ENCODE results near the gene SLC38A3. TPM values are rescaled to one million over a fixed set of nuclear protein-coding genes. Genes with fewer than 3 reads are reported as not detected.

Gene SLC38A3
- total RNA-seq = 21.4 TPM

GRCh38 chr3:50204804-50205412 is at the start of gene SLC38A3:
SLC38A3 (plus strand) TSS chr3:50205271; CDS start chr3:50214200, 8,929 bp downstream.

GRCh38 chr3:50190936-50191660 is 14.0 kb upstream of the SLC38A3 start, which contains the start of gene GNAT1:
GNAT1 (plus strand) TSS chr3:50191610; CDS start chr3:50191726, 116 bp downstream.

GRCh38 chr3:50235716-50236483 is 30.8 kb downstream of the SLC38A3 start, which contains the start of gene GNAI2:
GNAI2 (plus strand) TSS chr3:50236204; CDS start chr3:50236336, 132 bp downstream.

GRCh38 chr3:50268703-50269451 is 63.8 kb downstream of the SLC38A3 start, which contains the start of gene SEMA3B:
SEMA3B (plus strand) TSS chr3:50269147; CDS start chr3:50269241, 94 bp downstream.

Other genes with a start within 250 kb of the SLC38A3 start
- gene RBM5, start 116.4 kb upstream of the SLC38A3 start, total RNA-seq = 451 TPM
- gene SEMA3F, start 49.9 kb upstream of the SLC38A3 start, total RNA-seq = 60.7 TPM
- gene GNAT1, start 13.7 kb upstream of the SLC38A3 start, total RNA-seq = 66.7 TPM
- gene GNAI2, start 30.9 kb downstream of the SLC38A3 start, total RNA-seq = 125 TPM
- gene SEMA3B, start 63.9 kb downstream of the SLC38A3 start, total RNA-seq = 107 TPM
- 1.4 TPM for gene LSMEM2, start 73.8 kb downstream of the SLC38A3 start, total RNA-seq
- 19.8 TPM for gene IFRD2, start 87.2 kb downstream of the SLC38A3 start, total RNA-seq
- 3.9 TPM for gene HYAL3, start 94.1 kb downstream of the SLC38A3 start, total RNA-seq
- gene NAA80, start 94.1 kb downstream of the SLC38A3 start, total RNA-seq = 5.5 TPM
- 1.1 TPM for gene HYAL1, start 98.3 kb downstream of the SLC38A3 start, total RNA-seq
- gene HYAL2, start 117.5 kb downstream of the SLC38A3 start, total RNA-seq = 71.0 TPM
- 31.8 TPM for gene TUSC2, start 123.0 kb downstream of the SLC38A3 start, total RNA-seq
- gene RASSF1, start 135.6 kb downstream of the SLC38A3 start, total RNA-seq = 37.6 TPM
- gene ZMYND10, start 140.5 kb downstream of the SLC38A3 start, total RNA-seq = 5.7 TPM
- 30.0 TPM for gene NPRL2, start 145.5 kb downstream of the SLC38A3 start, total RNA-seq
- 17.0 TPM for gene CYB561D2, start 145.6 kb downstream of the SLC38A3 start, total RNA-seq
- 33.6 TPM for gene TMEM115, start 154.2 kb downstream of the SLC38A3 start, total RNA-seq

All from camera-type eye (tissue), 1 donor.